HG03354 (cell line): ENCODE data around the gene OR2Y1.
"Not testable (repeated sequence)": the region's sequence is repeated elsewhere in the genome, so short reads cannot be mapped to it uniquely, and the experiment has no call there.

Source experiments
- ATAC-seq: cut with Tn5 transposase; IDR thresholded peaks from one replicate; pipeline ENCODE4 v1.9.1; 2021; ENCODE audit warnings: mild to moderate bottlenecking; ENCODE audit not compliant: unreplicated experiment, poor library complexity, severe bottlenecking

Gene OR2Y1

GRCh38 chr5:180739958-180740357 lies at the start of gene OR2Y1:
TSS of gene OR2Y1 (minus strand) at chr5:180740058. CDS start at chr5:180740058, 0 bp downstream.
- no peak for ATAC-seq

GRCh38 chr5:180788651-180789410 lies 49.0 kb upstream of the OR2Y1 start:
- not testable (repeated sequence) for ATAC-seq

- no peak for ATAC-seq
Observed at GRCh38 chr5:180787711-180788431, 48.0 kb upstream of the OR2Y1 start.

- ATAC-seq: no peak
Observed at GRCh38 chr5:180786531-180787398, 46.9 kb upstream of the OR2Y1 start.

GRCh38 chr5:180785794-180786221 lies 46.0 kb upstream of the OR2Y1 start:
- ATAC-seq: no peak

- no peak for ATAC-seq
Observed at GRCh38 chr5:180785121-180785781, 45.4 kb upstream of the OR2Y1 start.

GRCh38 chr5:180784497-180785097 lies 44.7 kb upstream of the OR2Y1 start:
- ATAC-seq: peak; percentile 67

- no peak for ATAC-seq
Observed at GRCh38 chr5:180783340-180784052, 43.6 kb upstream of the OR2Y1 start.

GRCh38 chr5:180782748-180783147 lies 42.9 kb upstream of the OR2Y1 start:
- no peak for ATAC-seq

GRCh38 chr5:180781900-180782326 lies 42.1 kb upstream of the OR2Y1 start:
- ATAC-seq: not testable (repeated sequence)

- ATAC-seq: no peak
Observed at GRCh38 chr5:180779985-180780610, 40.2 kb upstream of the OR2Y1 start.

- ATAC-seq: no peak
Observed at GRCh38 chr5:180777475-180777874, 37.6 kb upstream of the OR2Y1 start.

- ATAC-seq: no peak
Observed at GRCh38 chr5:180776376-180776775, 36.5 kb upstream of the OR2Y1 start.

GRCh38 chr5:180775624-180776023 lies 35.8 kb upstream of the OR2Y1 start:
- no peak for ATAC-seq

GRCh38 chr5:180771839-180772238 lies 32.0 kb upstream of the OR2Y1 start:
- ATAC-seq: no peak

- ATAC-seq: no peak
Observed at GRCh38 chr5:180769821-180770220, 30.0 kb upstream of the OR2Y1 start.

- ATAC-seq: no peak
Observed at GRCh38 chr5:180755601-180756000, 15.7 kb upstream of the OR2Y1 start.

GRCh38 chr5:180744253-180744652 lies 4.4 kb upstream of the OR2Y1 start:
- ATAC-seq: no peak
